GM18909 (cell line): ENCODE measurements around the gene NT5C3B.
"Not testable (repeated sequence)": the region's sequence is repeated elsewhere in the genome, so short reads cannot be mapped to it uniquely, and the experiment has no call there.

Experiments
- ATAC-seq: cut with Tn5 transposase; IDR thresholded peaks from one replicate; pipeline ENCODE4 v1.9.1; 2021; ENCODE audit warnings: mild to moderate bottlenecking; ENCODE audit not compliant: unreplicated experiment, poor library complexity

NT5C3B gene

DNA sequence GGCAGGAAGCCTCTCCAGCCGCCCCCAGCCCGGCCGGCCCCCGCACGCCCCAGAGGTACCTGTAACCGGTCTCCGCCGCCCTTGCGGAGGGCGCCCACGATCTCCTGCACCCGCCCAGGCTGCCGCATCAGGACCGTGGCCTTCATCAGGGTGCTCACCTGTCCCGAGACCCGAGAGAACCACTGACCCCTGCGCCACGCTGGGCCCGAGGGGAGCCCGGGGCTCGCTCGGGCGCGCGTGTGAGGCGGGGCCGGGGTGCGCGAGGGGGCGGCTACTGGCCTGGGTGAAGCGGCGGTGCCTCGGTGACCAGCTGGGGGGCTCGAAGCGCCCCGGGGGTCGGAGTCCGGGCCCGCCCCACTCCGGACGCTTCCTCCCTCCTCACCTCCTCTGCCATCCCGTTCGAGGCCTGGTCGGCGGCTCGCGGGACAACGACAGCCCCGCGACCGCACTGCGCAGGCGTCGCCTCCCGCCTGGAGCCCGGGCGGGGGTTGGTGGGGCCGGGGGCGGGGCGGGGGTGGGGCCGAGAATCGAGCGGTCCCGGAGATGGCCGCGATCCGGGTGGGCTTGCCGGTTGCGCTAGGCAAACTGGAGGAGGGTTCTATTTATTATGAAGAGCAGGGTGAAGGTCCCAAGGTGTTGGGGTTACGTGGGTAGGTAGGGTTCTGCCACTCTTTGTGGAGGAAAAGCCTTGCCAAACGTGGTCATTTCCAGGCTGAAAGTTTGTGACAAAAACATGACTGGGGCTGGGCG lies at the start of gene NT5C3B:
NT5C3B (minus strand) TSS at position 433 of the 750 bp plus-strand sequence; CDS start at position 394, 39 bp downstream.
- ATAC-seq, result no peak

GRCh38 chr17:41885733-41886132 lies 49.7 kb upstream of the NT5C3B start:
- no peak for ATAC-seq

GRCh38 chr17:41882756-41883155 lies 46.7 kb upstream of the NT5C3B start:
- ATAC-seq, result no peak

- ATAC-seq, result no peak
Measured at GRCh38 chr17:41880130-41880529, 44.1 kb upstream of the NT5C3B start.

DNA sequence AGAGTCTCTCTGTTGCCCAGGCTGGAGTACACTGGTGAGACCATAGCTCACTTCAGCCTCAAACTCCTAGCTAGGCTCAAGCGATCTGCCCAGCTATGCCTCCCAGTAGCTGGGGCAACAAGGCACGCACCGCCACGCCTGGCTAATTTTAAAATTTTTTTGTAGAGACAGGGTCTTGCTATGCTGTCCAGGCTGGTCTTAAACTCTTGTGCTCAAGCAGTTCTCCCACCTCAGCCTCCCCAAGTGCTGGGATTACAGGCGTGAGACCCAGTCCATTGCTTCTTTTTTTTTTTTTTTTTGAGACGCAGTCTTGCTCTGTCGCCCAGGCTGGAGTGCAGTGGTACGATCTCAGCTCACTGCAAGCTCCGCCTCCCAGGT lies 38.2 kb upstream of the NT5C3B start:
- not testable (repeated sequence) for ATAC-seq

- ATAC-seq, result no peak
Measured at GRCh38 chr17:41873559-41874292, 37.7 kb upstream of the NT5C3B start.

- no peak for ATAC-seq
Measured at GRCh38 chr17:41871789-41872188, 35.8 kb upstream of the NT5C3B start.

DNA sequence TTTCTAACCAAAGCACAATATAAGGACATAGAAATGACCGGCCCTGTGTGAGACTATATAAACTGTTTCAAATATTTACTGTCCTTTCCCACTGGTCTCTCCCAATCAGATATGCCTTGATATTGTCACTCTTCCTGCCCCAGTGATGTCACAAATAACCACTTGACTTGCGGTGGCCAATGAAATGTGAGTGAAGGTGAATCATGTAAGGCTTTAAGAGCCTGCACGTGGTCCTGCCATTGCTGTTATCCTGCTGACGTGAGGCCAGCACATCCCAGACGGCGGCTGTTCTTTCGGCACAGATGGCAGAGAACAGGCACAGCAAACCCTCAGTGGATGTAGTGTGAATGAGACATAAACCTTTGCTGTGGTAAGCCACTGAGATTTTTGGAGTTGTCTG lies 34.6 kb upstream of the NT5C3B start:
- no peak for ATAC-seq

DNA sequence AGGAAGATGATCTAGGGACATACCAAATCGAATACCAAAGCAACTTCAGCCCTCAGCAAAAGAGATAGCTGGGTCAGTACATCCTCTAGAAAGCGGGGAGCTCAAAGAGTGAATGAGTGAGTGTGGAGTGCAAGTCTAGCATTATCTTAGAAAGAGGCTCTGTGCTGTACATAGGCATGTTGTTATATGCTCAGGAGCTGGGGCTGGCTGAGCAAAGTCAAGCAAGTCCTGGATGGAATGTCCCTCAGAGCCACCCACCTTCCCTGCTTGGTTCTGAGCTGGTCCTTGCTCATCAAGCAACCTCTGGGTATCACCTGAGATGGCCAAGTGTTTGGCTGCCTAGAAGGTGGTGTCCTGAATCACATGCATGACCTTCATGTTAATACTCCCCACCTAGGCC lies 34.1 kb upstream of the NT5C3B start:
- ATAC-seq, result no peak

DNA sequence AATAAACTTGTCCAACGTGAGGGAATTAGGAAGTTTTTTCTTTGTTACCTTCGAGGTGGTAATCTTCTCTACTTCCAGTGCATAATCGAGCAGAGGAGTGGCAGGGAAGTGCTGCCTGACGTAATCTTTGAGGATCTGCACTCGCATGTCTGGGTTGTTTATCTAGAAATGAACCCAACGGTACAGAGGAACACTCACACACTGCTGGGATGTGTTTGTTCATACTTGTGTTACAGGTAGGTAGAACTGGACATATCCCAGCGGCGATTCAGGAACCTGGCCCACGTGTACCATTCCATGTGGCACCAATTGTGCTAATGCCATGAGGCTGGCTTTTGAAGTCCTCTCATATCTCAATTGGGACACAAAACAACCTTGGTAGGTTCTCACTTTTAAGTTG lies 33.4 kb upstream of the NT5C3B start:
- no peak for ATAC-seq

- ATAC-seq, result no peak
Measured at GRCh38 chr17:41868568-41868967, 32.5 kb upstream of the NT5C3B start.

DNA sequence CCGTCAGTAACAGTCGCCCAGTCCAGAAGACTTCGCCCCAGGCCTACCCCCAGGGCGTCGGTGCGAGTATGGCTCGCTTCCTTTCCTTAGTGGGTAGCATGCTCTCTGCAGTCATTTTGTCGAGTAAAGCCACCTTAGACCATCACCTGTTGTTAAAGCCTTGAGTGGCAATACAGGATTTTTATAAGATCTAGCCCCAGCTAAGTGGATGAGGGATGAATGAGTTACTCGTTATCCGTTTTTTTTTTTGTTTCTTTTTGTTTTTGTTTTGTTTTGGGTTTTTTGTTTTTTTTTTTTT lies 29.5 kb upstream of the NT5C3B start:
- no peak for ATAC-seq

- peak; percentile 78 for ATAC-seq
Measured at GRCh38 chr17:41864836-41865595, 29.0 kb upstream of the NT5C3B start, which contains the start of gene KLHL11. KLHL11 (minus strand) TSS chr17:41865423; CDS start chr17:41865370, 53 bp downstream.

GRCh38 chr17:41864498-41864835 lies 28.4 kb upstream of the NT5C3B start:
- ATAC-seq, result peak; percentile 33

DNA sequence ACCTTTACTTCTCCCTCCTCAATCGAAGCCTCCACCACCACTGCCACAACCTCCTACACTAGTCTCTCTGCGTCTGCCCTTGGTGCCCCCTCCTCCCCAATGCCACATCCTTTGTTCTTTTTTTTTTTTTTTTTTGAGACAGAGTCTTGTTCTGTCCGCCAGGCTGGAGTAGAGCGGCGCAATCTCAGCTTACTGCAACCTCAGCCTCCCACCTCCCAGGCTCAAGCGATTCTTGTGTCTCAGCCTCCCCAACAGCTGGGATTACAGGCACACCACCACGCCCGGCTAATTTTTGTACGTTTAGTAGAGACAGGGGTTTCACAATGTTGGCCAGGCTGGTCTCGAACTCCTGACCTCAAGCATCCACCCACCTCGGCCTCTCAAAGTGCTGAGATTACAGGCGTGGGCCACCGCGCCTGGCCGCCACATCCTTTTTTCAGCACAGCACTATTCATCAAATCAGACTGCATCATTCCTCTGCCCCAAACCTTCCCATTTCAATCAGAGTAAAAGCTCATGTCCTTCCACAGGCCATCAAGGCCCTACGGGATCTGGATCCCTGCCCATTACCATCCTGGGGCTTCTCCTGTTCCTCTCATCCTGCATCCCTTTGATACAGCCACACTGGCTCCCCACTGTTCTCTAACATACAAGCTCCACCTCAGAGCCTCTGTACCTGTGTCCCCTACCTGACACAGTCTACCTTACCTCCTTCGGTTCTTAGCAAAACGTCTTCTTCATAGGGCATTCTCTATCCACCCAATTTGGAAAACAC lies 27.2 kb upstream of the NT5C3B start:
- no peak for ATAC-seq

DNA sequence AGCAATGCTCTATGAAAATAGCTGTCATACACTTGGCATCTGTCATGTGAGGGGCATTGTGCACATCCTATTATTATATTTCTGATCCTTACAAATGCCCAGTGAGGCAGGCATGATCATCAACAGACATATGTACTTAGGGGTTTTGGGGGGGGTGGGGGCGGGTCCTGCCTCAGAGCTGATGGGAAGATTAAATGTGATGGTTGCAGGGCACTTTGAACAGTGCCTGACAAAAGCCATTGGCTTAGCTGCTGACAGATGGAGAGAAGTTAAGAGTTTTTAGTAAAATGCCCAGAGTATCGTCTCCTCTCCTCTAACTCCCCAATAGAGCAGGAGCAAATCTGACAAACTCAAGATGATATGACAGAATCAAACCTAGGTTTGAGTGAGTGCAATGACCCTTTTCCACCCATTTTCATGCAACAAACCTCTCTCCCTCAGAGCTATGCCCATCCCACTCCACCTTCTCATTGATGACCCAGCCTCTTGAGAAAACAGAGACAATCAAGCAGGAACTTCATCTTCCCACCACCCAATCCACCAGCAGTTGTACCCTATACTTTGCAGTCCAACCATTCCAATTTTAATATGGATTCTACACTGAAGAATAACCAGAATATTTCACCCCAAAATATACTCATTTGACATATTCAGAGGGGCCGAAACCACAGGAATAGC lies 24.4 kb upstream of the NT5C3B start:
- no peak for ATAC-seq

DNA sequence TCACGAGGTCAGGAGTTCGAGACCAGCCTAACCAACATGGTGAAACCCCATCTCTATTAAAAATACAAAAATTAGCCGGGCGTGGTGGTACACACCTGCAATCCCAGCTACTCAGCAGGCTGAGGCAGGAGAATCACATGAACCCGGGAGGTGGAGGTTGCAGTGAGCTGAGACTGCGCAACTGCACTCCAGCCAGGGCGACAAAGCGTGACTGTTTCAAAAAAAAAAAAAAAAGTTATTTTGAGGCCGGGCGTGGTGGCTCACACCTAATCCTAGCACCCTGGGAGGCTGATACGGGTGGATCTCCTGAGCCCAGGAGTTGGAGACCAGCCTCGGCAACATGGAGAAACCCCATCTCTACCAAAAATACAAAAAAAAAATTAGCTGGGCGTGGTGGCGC lies 15.3 kb upstream of the NT5C3B start:
- ATAC-seq, result not testable (repeated sequence)

GRCh38 chr17:41849251-41849990 lies 13.4 kb upstream of the NT5C3B start:
- no peak for ATAC-seq

DNA sequence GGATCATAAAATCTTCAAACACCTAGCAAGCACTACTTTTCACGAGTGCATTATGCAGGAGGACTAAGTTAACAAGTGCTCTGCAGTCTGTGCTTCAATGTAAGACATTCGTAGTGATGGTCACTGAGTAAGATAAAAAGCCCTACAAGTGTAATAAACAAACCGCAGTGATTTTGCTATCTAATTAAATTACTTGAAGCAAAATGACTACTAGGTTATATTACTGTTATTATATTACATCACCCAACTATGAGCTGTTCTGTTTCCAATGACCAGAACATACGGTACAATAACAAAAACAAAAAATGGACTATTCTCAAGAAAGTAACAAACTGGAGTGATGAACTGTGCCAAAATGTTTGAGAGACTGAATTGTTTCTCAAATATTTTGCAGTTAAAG lies 12.8 kb upstream of the NT5C3B start:
- no peak for ATAC-seq
